Activated CD4-positive, alpha-beta T cell treated with anti-CD3 and anti-CD28 coated beads for 4 hours (primary cell): ENCODE measurements around the gene LRG1.
A peak's percentile ranks its signal among the peaks of the same experiment; 100 is the strongest.

Source experiments
- DNase-seq, 2 donors: peaks; one replicate each; pipeline ENCODE4 v3.0.0-alpha.2; 2020

Gene LRG1

GRCh38 chr19:4539693-4540581, at the start of gene LRG1:
Gene LRG1, minus strand, starts transcription at chr19:4540036. Its CDS starts 23 bp downstream, at chr19:4540013.
- peak in 1 of 2 donors; percentile 22 for DNase-seq

GRCh38 chr19:4588291-4588761, 48.5 kb upstream of the LRG1 start:
- DNase-seq, result no peak

- DNase-seq, result no peak
Observed at GRCh38 chr19:4587527-4587926, 47.7 kb upstream of the LRG1 start.

- no peak for DNase-seq
Observed at GRCh38 chr19:4586691-4587090, 46.9 kb upstream of the LRG1 start.

GRCh38 chr19:4586245-4586644, 46.4 kb upstream of the LRG1 start:
- no peak for DNase-seq

- DNase-seq, result no peak
Observed at GRCh38 chr19:4585556-4585955, 45.7 kb upstream of the LRG1 start.

GRCh38 chr19:4584670-4585460, 45.0 kb upstream of the LRG1 start:
- DNase-seq, result no peak

- no peak for DNase-seq
Observed at GRCh38 chr19:4583961-4584669, 44.3 kb upstream of the LRG1 start.

GRCh38 chr19:4582980-4583842, 43.4 kb upstream of the LRG1 start:
- no peak for DNase-seq

- DNase-seq, result no peak
Observed at GRCh38 chr19:4581666-4582553, 42.1 kb upstream of the LRG1 start.

- no peak for DNase-seq
Observed at GRCh38 chr19:4580961-4581665, 41.3 kb upstream of the LRG1 start.

- DNase-seq, result no peak
Observed at GRCh38 chr19:4580021-4580901, 40.4 kb upstream of the LRG1 start.

GRCh38 chr19:4579389-4579788, 39.6 kb upstream of the LRG1 start:
- no peak for DNase-seq

- no peak for DNase-seq
Observed at GRCh38 chr19:4578552-4579248, 38.9 kb upstream of the LRG1 start.

GRCh38 chr19:4577020-4577782, 37.4 kb upstream of the LRG1 start:
- DNase-seq, result no peak

GRCh38 chr19:4576016-4576933, 36.4 kb upstream of the LRG1 start:
- peak; percentile 45 to 71 for DNase-seq
